ENCODE results near the gene SLC25A5.

Gene SLC25A5

GRCh38 chrX:119467842-119468550 lies at the start of gene SLC25A5:
Gene SLC25A5 (plus strand): TSS chrX:119468444. CDS start chrX:119468516, 72 bp downstream.
- TF ChIP-seq CTCF (IDR thresholded peaks at IDR 0.05; ENCODE audit: low read depth, low read length), result no peak
- peak; percentile 85 for DNase-seq (ENCODE audit: low read depth, low spot score)
- in situ Hi-C loops (cut with HindIII; ENCODE audit: low sequenced_read_pairs), result no loop called here
- H3K4me3 ChIP-seq (ENCODE audit: low read depth, low read length), result peak within 1 kb of the TSS; percentile 84

- TF ChIP-seq CTCF (IDR thresholded peaks at IDR 0.05; ENCODE audit: low read depth, low read length), result no peak
- no peak overlapping the region for H3K4me3 ChIP-seq (ENCODE audit: low read depth, low read length)
- in situ Hi-C loops (cut with HindIII; ENCODE audit: low sequenced_read_pairs), result no loop called here
- DNase-seq (ENCODE audit: low read depth, low spot score), result no peak
Measured at GRCh38 chrX:119419146-119419545, 49.1 kb upstream of the SLC25A5 start.

- in situ Hi-C loops (cut with HindIII; ENCODE audit: low sequenced_read_pairs), result no loop called here
- no peak overlapping the region for H3K4me3 ChIP-seq (ENCODE audit: low read depth, low read length)
- DNase-seq (ENCODE audit: low read depth, low spot score), result no peak
- no peak for TF ChIP-seq CTCF (IDR thresholded peaks at IDR 0.05; ENCODE audit: low read depth, low read length)
Measured at GRCh38 chrX:119419898-119420297, 48.3 kb upstream of the SLC25A5 start.

GRCh38 chrX:119421016-119421705 lies 47.1 kb upstream of the SLC25A5 start:
- no peak for TF ChIP-seq CTCF (IDR thresholded peaks at IDR 0.05; ENCODE audit: low read depth, low read length)
- in situ Hi-C loops (cut with HindIII; ENCODE audit: low sequenced_read_pairs), result no loop called here
- DNase-seq (ENCODE audit: low read depth, low spot score), result no peak
- no peak overlapping the region for H3K4me3 ChIP-seq (ENCODE audit: low read depth, low read length)

- no peak overlapping the region for H3K4me3 ChIP-seq (ENCODE audit: low read depth, low read length)
- TF ChIP-seq CTCF (IDR thresholded peaks at IDR 0.05; ENCODE audit: low read depth, low read length), result no peak
- DNase-seq (ENCODE audit: low read depth, low spot score), result no peak
- in situ Hi-C loops (cut with HindIII; ENCODE audit: low sequenced_read_pairs), result no loop called here
Measured at GRCh38 chrX:119423631-119424030, 44.6 kb upstream of the SLC25A5 start.

GRCh38 chrX:119424999-119425398 lies 43.2 kb upstream of the SLC25A5 start:
- H3K4me3 ChIP-seq (ENCODE audit: low read depth, low read length), result no peak overlapping the region
- in situ Hi-C loops (cut with HindIII; ENCODE audit: low sequenced_read_pairs), result no loop called here

More at GRCh38 chrX:119424999-119425398, 43.2 kb upstream of the SLC25A5 start:
- no peak for TF ChIP-seq CTCF (IDR thresholded peaks at IDR 0.05; ENCODE audit: low read depth, low read length)
- DNase-seq (ENCODE audit: low read depth, low spot score), result no peak
